ACC112 (cell line): Measurements from ENCODE around the gene SV2B.

Source experiments
- H2AFZ ChIP-seq: fragments of 200-600 bp; sonication (generic); one replicate; pipeline ENCODE4 v1.6.0; 2017; ENCODE audit warnings: antibody characterized with exemption, low read length; ENCODE audit not compliant: unreplicated experiment
- H3K27ac ChIP-seq: fragments of 200-600 bp; sonication (generic); 2 replicates; pipeline ENCODE4 v1.5.1; 2014; ENCODE audit warnings: low read depth, mild to moderate bottlenecking, antibody characterized with exemption, low read length, moderate library complexity
- H3K27me3 ChIP-seq: fragments of 200-600 bp; sonication (generic); 2 replicates; pipeline ENCODE4 v1.6.1; 2014; ENCODE audit warnings: mild to moderate bottlenecking, antibody characterized with exemption, low read length, moderate library complexity, mixed read lengths; ENCODE audit not compliant: insufficient read depth
- H3K36me3 ChIP-seq: fragments of 200-600 bp; sonication (generic); 2 replicates; pipeline ENCODE4 v1.6.1; 2016; ENCODE audit warnings: mild to moderate bottlenecking, antibody characterized with exemption, low read length, moderate library complexity, mixed read lengths; ENCODE audit not compliant: insufficient read depth
- H3K4me1 ChIP-seq: fragments of 200-600 bp; sonication (generic); one replicate; pipeline ENCODE4 v1.6.1; 2016; ENCODE audit warnings: low read length, mixed read lengths; ENCODE audit not compliant: insufficient read depth, unreplicated experiment, control insufficient read depth
- H3K4me3 ChIP-seq: fragments of 200-600 bp; sonication (generic); 2 replicates; pipeline ENCODE4 v1.5.1; 2014; ENCODE audit warnings: mild to moderate bottlenecking, low read depth, low read length
- H3K79me2 ChIP-seq: fragments of 200-600 bp; sonication (generic); one replicate; pipeline ENCODE4 v1.6.0; 2016; ENCODE audit warnings: low read length; ENCODE audit not compliant: control insufficient read depth, unreplicated experiment, insufficient read depth

Gene SV2B

GRCh38 chr15:91209726-91210125, 109.7 kb downstream of the SV2B start:
- Histone ChIP-seq H3K27ac (no peak overlapping the region), H3K27me3 (no peaks in the 10 kb centered on the region)

DNA sequence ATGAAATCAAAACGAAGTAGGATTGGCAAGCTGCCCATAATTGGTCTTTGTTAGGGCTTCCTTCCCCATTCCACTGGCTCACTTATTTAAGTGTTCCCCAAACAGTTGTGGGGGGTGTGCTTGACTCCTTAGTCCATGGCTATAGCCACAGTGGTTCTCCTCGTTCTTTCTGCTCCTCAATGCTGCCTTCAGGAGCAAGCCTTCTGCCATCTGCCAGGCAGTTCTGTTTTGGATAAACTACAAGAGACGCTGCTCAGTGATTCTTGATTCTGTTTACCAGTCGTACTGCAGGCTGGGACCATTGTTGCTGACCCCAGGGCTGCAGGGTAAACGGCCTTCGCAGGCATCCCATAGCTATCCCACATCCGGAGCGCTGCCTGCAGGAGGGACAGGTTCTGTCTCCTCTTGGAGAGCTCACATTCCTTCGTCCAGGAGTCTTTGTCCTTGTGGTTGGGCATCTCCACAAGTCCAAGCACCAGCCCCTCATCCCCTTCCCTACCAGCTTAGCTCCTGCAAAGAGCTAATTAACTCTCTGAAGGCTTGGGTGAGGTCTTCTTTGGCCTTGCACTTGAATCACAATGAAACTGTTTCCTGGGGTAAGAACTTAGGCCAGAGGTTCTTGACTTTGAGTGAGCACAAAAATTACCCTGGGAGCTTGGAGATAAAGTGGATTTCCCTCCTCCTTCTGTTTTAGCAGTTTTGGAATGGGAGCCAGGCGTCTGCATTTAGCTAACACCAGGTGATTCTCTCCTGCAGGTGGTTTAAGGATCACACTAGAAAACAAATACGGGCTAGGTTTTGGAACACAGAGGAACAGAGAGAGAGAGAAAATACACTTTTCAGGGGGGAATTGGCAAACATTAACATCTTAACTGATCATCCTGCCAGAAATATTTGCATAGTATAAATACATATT, 114.9 kb downstream of the SV2B start:
- no peak overlapping the region for H2AFZ ChIP-seq

More at GRCh38 chr15:91209726-91210125, 109.7 kb downstream of the SV2B start:
- H3K4me1 ChIP-seq = no peaks in the 10 kb centered on the region
- H3K4me3 ChIP-seq = no peak overlapping the region
- no peak overlapping the region for H2AFZ ChIP-seq
- no peaks in the 10 kb centered on the region for H3K79me2 ChIP-seq
- H3K36me3 ChIP-seq = no peaks in the 10 kb centered on the region

DNA sequence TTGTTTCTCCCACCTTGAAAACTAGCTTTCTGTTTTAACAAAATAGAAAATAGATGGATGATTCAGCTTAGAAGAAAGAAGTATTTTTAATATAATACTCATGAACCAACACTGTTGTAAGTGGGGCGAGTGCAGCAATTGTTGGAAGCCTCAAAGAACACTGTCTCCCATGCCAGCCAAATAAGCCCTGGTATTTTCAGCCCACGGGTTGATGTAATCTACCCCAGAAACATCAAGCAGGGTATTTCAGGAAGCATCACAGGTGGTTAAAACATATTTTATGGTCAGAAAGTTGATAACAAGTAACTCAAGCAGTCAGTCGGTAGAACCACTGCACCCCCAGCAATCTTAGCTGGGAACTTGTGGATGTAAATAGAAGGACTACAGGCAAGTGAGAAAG, 115.9 kb downstream of the SV2B start:
- H3K4me1 ChIP-seq = no peaks in the 10 kb centered on the region
- H3K36me3 ChIP-seq = no peaks in the 10 kb centered on the region
- H2AFZ ChIP-seq = no peak overlapping the region
- H3K4me3 ChIP-seq = no peak overlapping the region
- no peaks in the 10 kb centered on the region for H3K27me3 ChIP-seq
- no peak overlapping the region for H3K27ac ChIP-seq
- H3K79me2 ChIP-seq = no peaks in the 10 kb centered on the region

More for the DNA sequence above, 114.9 kb downstream of the SV2B start:
- H3K36me3 ChIP-seq = no peaks in the 10 kb centered on the region
- H3K4me3 ChIP-seq = no peak overlapping the region
- H3K79me2 ChIP-seq = no peaks in the 10 kb centered on the region
- H3K4me1 ChIP-seq = no peaks in the 10 kb centered on the region
- no peaks in the 10 kb centered on the region for H3K27me3 ChIP-seq
- no peak overlapping the region for H3K27ac ChIP-seq

DNA sequence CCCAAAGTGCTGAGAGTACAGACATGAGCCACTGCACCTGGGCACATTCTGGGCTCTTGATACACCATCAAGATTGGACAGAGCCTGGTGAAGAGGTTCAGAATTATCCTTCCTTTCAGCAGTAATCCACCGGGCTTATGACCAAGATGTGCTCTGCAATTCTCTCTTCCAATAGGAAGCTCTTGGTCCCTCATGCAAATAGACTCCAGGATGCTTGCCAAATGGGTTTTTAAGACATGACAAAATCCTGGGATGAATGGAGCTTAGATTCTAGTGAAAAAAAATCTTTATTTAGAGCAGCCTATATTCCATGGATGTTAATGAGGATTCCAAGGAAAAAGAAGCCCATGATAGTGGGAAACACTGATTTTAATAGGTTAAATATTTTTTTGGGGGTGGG, 119.1 kb downstream of the SV2B start:
- no peaks in the 10 kb centered on the region for H3K79me2 ChIP-seq
- no peak overlapping the region for H3K4me3 ChIP-seq
- H3K27me3 ChIP-seq = no peaks in the 10 kb centered on the region
- H3K27ac ChIP-seq = no peak overlapping the region
- H2AFZ ChIP-seq = no peak overlapping the region
- H3K4me1 ChIP-seq = no peaks in the 10 kb centered on the region
- no peaks in the 10 kb centered on the region for H3K36me3 ChIP-seq

DNA sequence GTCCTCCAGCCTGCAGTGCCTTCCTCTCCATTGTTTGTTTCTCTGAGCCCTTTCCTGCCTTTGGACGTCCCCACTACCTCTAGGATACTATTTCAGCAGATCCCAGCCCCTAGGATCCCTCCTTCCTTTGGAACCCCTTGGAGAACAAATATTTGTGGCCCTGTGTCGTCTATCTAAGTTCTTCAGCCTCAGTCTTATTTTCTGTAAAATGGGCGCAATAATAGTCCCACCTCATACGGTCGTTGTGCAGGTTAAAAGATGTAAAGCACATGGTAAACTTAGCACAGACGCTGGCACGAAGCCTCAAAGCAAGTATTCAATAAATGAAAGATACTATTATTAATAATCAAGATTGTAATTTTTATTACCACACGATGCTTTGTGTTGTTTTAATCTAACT, 122.0 kb downstream of the SV2B start:
- H3K79me2 ChIP-seq = no peaks in the 10 kb centered on the region
- H3K4me3 ChIP-seq = no peak overlapping the region
- peaks cover 13% of the 10 kb centered on the region; the same call in 1 of the 2 replicates for H3K27me3 ChIP-seq
- no peak overlapping the region for H2AFZ ChIP-seq
- H3K27ac ChIP-seq = no peak overlapping the region
- H3K36me3 ChIP-seq = no peaks in the 10 kb centered on the region
- no peaks in the 10 kb centered on the region for H3K4me1 ChIP-seq

DNA sequence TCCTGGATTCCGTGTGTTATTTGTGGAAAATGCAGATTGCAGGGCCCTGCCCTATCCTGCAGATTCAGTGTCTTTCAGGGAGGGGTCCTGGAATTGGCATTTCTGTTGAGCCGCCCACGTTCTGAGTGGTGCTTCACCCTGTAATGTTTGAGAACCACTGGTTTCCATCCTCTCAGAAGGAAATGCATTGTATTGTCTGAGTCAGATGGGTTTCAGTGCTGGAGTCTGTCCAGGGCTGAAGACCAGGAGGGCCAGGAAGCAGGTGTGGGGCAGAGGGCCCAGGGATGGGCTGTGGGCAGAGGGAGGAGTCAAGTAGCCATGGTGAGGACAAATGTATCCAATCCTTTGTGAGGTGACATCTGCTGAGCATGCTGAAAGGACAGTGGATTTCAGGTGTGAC, 123.8 kb downstream of the SV2B start:
- no peak overlapping the region for H3K27ac ChIP-seq
- H3K4me3 ChIP-seq = no peak overlapping the region
- no peaks in the 10 kb centered on the region for H3K4me1 ChIP-seq
- no peaks in the 10 kb centered on the region for H3K36me3 ChIP-seq
- H2AFZ ChIP-seq = no peak overlapping the region
- H3K79me2 ChIP-seq = no peaks in the 10 kb centered on the region
- peaks cover 16% of the 10 kb centered on the region; the same call in 1 of the 2 replicates for H3K27me3 ChIP-seq

- peaks cover 22% of the 10 kb centered on the region; the same call in 1 of the 2 replicates for H3K27me3 ChIP-seq
- no peaks in the 10 kb centered on the region for H3K4me1 ChIP-seq
- H2AFZ ChIP-seq = no peak overlapping the region
- no peaks in the 10 kb centered on the region for H3K79me2 ChIP-seq
- H3K27ac ChIP-seq = no peak overlapping the region
- H3K36me3 ChIP-seq = no peaks in the 10 kb centered on the region
- H3K4me3 ChIP-seq = no peak overlapping the region
Observed at GRCh38 chr15:91224755-91225380, 124.8 kb downstream of the SV2B start.

DNA sequence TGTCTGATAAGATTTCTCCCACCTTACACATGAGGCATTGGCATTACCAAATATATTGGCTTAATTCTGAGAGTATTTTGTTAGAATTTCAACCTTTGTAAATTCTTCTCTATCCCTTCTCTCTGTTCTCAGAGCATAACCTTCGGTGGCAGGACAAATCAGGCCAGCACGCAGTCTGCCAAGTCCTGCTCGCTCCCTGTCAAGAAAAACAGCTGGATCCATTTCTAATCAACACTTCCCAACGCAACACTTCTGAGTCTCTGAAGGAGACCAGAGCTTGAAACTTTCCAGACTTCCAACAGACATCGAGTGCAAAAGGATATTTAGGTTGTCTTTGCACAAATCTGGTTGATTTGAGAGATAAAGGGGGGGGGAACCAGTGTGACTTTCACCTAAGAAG, 125.7 kb downstream of the SV2B start:
- H2AFZ ChIP-seq = no peak overlapping the region
- H3K4me3 ChIP-seq = no peak overlapping the region
- no peaks in the 10 kb centered on the region for H3K79me2 ChIP-seq
- H3K27me3 ChIP-seq = peaks cover 22% of the 10 kb centered on the region; the same call in 1 of the 2 replicates
- H3K4me1 ChIP-seq = no peaks in the 10 kb centered on the region
- no peaks in the 10 kb centered on the region for H3K36me3 ChIP-seq
- no peak overlapping the region for H3K27ac ChIP-seq

GRCh38 chr15:91227117-91227516, 127.1 kb downstream of the SV2B start:
- no peaks in the 10 kb centered on the region for H3K79me2 ChIP-seq
- no peak overlapping the region for H3K27ac ChIP-seq
- H2AFZ ChIP-seq = no peak overlapping the region
- H3K4me1 ChIP-seq = no peaks in the 10 kb centered on the region
- no peaks in the 10 kb centered on the region for H3K36me3 ChIP-seq
- H3K4me3 ChIP-seq = no peak overlapping the region
- peaks cover 25% of the 10 kb centered on the region; the same call in 1 of the 2 replicates for H3K27me3 ChIP-seq

DNA sequence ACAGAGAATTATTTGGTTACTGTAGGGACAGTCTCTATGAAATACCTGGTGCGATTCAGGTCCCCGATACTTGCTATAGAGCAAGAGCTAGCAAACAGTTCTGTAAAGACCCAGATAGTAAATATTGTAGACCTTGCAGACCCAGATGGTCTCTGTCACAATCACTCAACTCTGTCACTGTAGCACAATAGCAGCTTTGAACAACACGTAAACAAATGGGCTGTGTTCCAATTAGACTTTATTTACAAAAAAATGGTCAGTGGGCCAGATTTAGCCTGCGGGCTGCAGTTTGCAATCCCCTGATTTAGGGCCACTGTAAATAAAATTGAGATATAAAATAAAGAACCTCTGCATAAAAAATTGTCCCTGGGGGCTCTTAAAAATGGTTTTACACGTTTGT, 127.7 kb downstream of the SV2B start:
- no peaks in the 10 kb centered on the region for H3K79me2 ChIP-seq
- no peak overlapping the region for H3K4me3 ChIP-seq
- no peaks in the 10 kb centered on the region for H3K36me3 ChIP-seq
- H3K4me1 ChIP-seq = no peaks in the 10 kb centered on the region
- H3K27ac ChIP-seq = no peak overlapping the region
- H2AFZ ChIP-seq = no peak overlapping the region
- peaks cover 26% of the 10 kb centered on the region; the same call in 1 of the 2 replicates for H3K27me3 ChIP-seq
